Common myeloid progenitor, CD34-positive (primary cell): ENCODE data around the gene ANGPTL2.

Experiments
- CTCF ChIA-PET: fragments of 350-600 bp; sonication (Branson Sonifier 250); formaldehyde crosslinking; loops from one replicate; lab custom pipeline; 2021; ENCODE audit warnings: antibody characterized with exemption; lab: Charles Lee
- POLR2A ChIA-PET: fragments of 350-600 bp; sonication (Branson Sonifier 250); formaldehyde crosslinking; loops from one replicate; lab custom pipeline; 2021; ENCODE audit warnings: antibody characterized with exemption; lab: Charles Lee
- DNase-seq, 3 donors: peaks; one replicate each; pipeline versions ENCODE4 v3.0.0 to v3.0.0-alpha.2; 2013
- H3K27ac ChIP-seq, 2 experiments: 1 replicate in 1 of 2; 2 replicates in 1 of 2; pipeline ENCODE4 v1.7.0; 2013; ENCODE audit warnings: inconsistent platforms in 2 of 2, low read length in 2 of 2, mild to moderate bottlenecking in 2 of 2, low read depth in 1 of 2, moderate library complexity in 1 of 2; ENCODE audit not compliant: severe bottlenecking in 2 of 2, insufficient read depth in 1 of 2, poor library complexity in 1 of 2
- H3K27me3 ChIP-seq, 5 experiments: replicated peaks in 2 of 5; 1 replicate in 3 of 5; 2 replicates in 2 of 5; pipeline versions ENCODE4 v1.6.1 to v1.7.0; 2013; ENCODE audit warnings: low read length in 4 of 5, mild to moderate bottlenecking in 2 of 5, moderate library complexity in 2 of 5, inconsistent platforms in 1 of 5; ENCODE audit not compliant: insufficient read depth in 5 of 5, control insufficient read depth in 4 of 5
- H3K36me3 ChIP-seq, 4 experiments: 1 replicate in 2 of 4; 2 replicates in 2 of 4; pipeline versions ENCODE4 v1.6.1 to v1.7.0; 2013; ENCODE audit warnings: low read length in 3 of 4, control low read depth in 1 of 4, mild to moderate bottlenecking in 1 of 4; ENCODE audit not compliant: control insufficient read depth in 4 of 4, insufficient read depth in 4 of 4
- H3K4me1 ChIP-seq, 4 experiments: 1 replicate in 3 of 4; 2 replicates in 1 of 4; pipeline versions ENCODE4 v1.6.1 to v1.7.1; 2013; ENCODE audit warnings: low read length in 3 of 4, mild to moderate bottlenecking in 3 of 4, control low read depth in 1 of 4, inconsistent platforms in 1 of 4, moderate library complexity in 1 of 4; ENCODE audit not compliant: control insufficient read depth in 4 of 4, insufficient read depth in 4 of 4; ENCODE audit errors: control extremely low read depth in 1 of 4
- H3K4me3 ChIP-seq, 7 experiments: 1 replicate in 4 of 7; 2 replicates in 3 of 7; pipeline versions ENCODE4 v1.5.1 to v1.7.0; 2013; ENCODE audit warnings: mild to moderate bottlenecking in 7 of 7, low read length in 6 of 7, moderate library complexity in 6 of 7, inconsistent platforms in 2 of 7, low read depth in 2 of 7, control low read depth in 1 of 7; ENCODE audit not compliant: insufficient read depth in 4 of 7, control insufficient read depth in 1 of 7; ENCODE audit errors: extremely low read depth in 1 of 7
- H3K9me3 ChIP-seq, 5 experiments: 1 replicate in 4 of 5; 2 replicates in 1 of 5; pipeline versions ENCODE4 v1.6.1 to v1.7.1; 2013; ENCODE audit warnings: low read length in 4 of 5, mild to moderate bottlenecking in 2 of 5, inconsistent platforms in 1 of 5, low read depth in 1 of 5, moderate library complexity in 1 of 5; ENCODE audit not compliant: control insufficient read depth in 4 of 5, insufficient read depth in 2 of 5; ENCODE audit errors: control extremely low read depth in 1 of 5
- WGBS: methylation state at CpG from one replicate; pipeline ENCODE4 v1.1.5; 2013; ENCODE audit not compliant: insufficient coverage; 5-methylcytosine and 5-hydroxymethylcytosine counted together

ANGPTL2 gene

GRCh38 chr9:127064335-127064734 is 58.1 kb downstream of the ANGPTL2 start:
- 100% methylated on average over 2 of the region's 2 CpGs for WGBS
- POLR2A ChIA-PET = no interaction called here
- CTCF ChIA-PET = no interaction called here

GRCh38 chr9:127061411-127061810 is 61.0 kb downstream of the ANGPTL2 start:
- POLR2A ChIA-PET = no interaction called here

More at GRCh38 chr9:127064335-127064734, 58.1 kb downstream of the ANGPTL2 start:
- Histone ChIP-seq H3K4me1 (no peaks in the 10 kb centered on the region), H3K4me3 (no peak overlapping the region), H3K9me3 (no peaks in the 10 kb centered on the region), H3K36me3 (no peaks in the 10 kb centered on the region), H3K27ac (no peak overlapping the region), H3K27me3 (no peaks in the 10 kb centered on the region)
- no peak for DNase-seq

GRCh38 chr9:127059765-127060361 is 62.6 kb downstream of the ANGPTL2 start:
- ChIA-PET CTCF (interaction anchor here (1.3 kb wide), 1 partner anchor 138 kb away, joined by 5 read pairs; no protein-coding TSS in a partner anchor), POLR2A (no interaction called here)
- H3K36me3 ChIP-seq = no peaks in the 10 kb centered on the region
- H3K27me3 ChIP-seq = no peaks in the 10 kb centered on the region
- no peak overlapping the region for H3K27ac ChIP-seq
- WGBS = 90% methylated on average over 4 of the region's 4 CpGs
- H3K9me3 ChIP-seq = no peaks in the 10 kb centered on the region
- no peaks in the 10 kb centered on the region for H3K4me1 ChIP-seq
- H3K4me3 ChIP-seq = no peak overlapping the region
- DNase-seq = no peak

More at GRCh38 chr9:127061411-127061810, 61.0 kb downstream of the ANGPTL2 start:
- CTCF ChIA-PET = no interaction called here
- H3K4me3 ChIP-seq = no peak overlapping the region
- H3K27ac ChIP-seq = no peak overlapping the region
- H3K9me3 ChIP-seq = no peaks in the 10 kb centered on the region
- H3K27me3 ChIP-seq = no peaks in the 10 kb centered on the region
- DNase-seq = no peak
- no peaks in the 10 kb centered on the region for H3K36me3 ChIP-seq
- no peaks in the 10 kb centered on the region for H3K4me1 ChIP-seq
- 86% methylated on average over 3 of the region's 3 CpGs for WGBS

GRCh38 chr9:127059030-127059429 is 63.4 kb downstream of the ANGPTL2 start:
- CTCF ChIA-PET = no interaction called here
- WGBS = 100% methylated on average over 1 of the region's 2 CpGs
- Histone ChIP-seq H3K36me3 (no peaks in the 10 kb centered on the region), H3K9me3 (no peaks in the 10 kb centered on the region), H3K27me3 (no peaks in the 10 kb centered on the region), H3K4me3 (no peak overlapping the region), H3K4me1 (no peaks in the 10 kb centered on the region), H3K27ac (no peak overlapping the region)
- POLR2A ChIA-PET = no interaction called here
- DNase-seq = no peak

GRCh38 chr9:127058645-127059021 is 63.8 kb downstream of the ANGPTL2 start:
- Histone ChIP-seq H3K4me1 (no peaks in the 10 kb centered on the region), H3K27ac (no peak overlapping the region), H3K9me3 (no peaks in the 10 kb centered on the region), H3K27me3 (no peaks in the 10 kb centered on the region), H3K36me3 (no peaks in the 10 kb centered on the region), H3K4me3 (no peak overlapping the region)
- DNase-seq = no peak
- ChIA-PET CTCF (no interaction called here), POLR2A (no interaction called here)
- no CpG with 5 or more reads among the region's 4 CpGs for WGBS

- no peak overlapping the region for H3K27ac ChIP-seq
- H3K4me1 ChIP-seq = no peaks in the 10 kb centered on the region
- ChIA-PET CTCF (no interaction called here), POLR2A (no interaction called here)
- DNase-seq = no peak
- WGBS = 98% methylated on average over 7 of the region's 7 CpGs
- no peaks in the 10 kb centered on the region for H3K27me3 ChIP-seq
- no peaks in the 10 kb centered on the region for H3K36me3 ChIP-seq
- no peaks in the 10 kb centered on the region for H3K9me3 ChIP-seq
- H3K4me3 ChIP-seq = no peak overlapping the region
These were observed 64.3 kb downstream of the ANGPTL2 start for GRCh38 chr9:127058011-127058644.

GRCh38 chr9:127056446-127056845 is 66.0 kb downstream of the ANGPTL2 start:
- Histone ChIP-seq H3K4me1 (no peaks in the 10 kb centered on the region), H3K27me3 (no peaks in the 10 kb centered on the region), H3K27ac (no peak overlapping the region), H3K36me3 (no peaks in the 10 kb centered on the region), H3K9me3 (no peaks in the 10 kb centered on the region), H3K4me3 (no peak overlapping the region)
- ChIA-PET CTCF (no interaction called here), POLR2A (no interaction called here)
- DNase-seq = no peak
- 95% methylated on average over 2 of the region's 3 CpGs for WGBS
